ENCODE measurements around the gene ASTN2. TPM values are rescaled to one million over a fixed set of nuclear protein-coding genes. Genes with fewer than 3 reads are reported as not detected.

The ASTN2 gene
- total RNA-seq, 6 experiments from 2014 or later = 0.91 to 3.1 (median 2.5) TPM

GRCh38 chr9:117088786-117089185 is 326.1 kb downstream of the ASTN2 start:
- 39% methylated on average over 2 of the region's 6 CpGs for WGBS (ENCODE audit: insufficient coverage, low coverage, low lambda C conversion rate, missing lambda C conversion rate)
- Histone ChIP-seq H3K36me3 (no peaks in the 10 kb centered on the region), H3K9me3 (no peaks in the 10 kb centered on the region), H3K27ac (no peak overlapping the region), H3K27me3 (no peaks in the 10 kb centered on the region), H3K4me1 (no peaks in the 10 kb centered on the region), H3K4me3 (no peak overlapping the region)
- ATAC-seq = no peak
- DNase-seq = no peak
- TF ChIP-seq, protein P1, sequence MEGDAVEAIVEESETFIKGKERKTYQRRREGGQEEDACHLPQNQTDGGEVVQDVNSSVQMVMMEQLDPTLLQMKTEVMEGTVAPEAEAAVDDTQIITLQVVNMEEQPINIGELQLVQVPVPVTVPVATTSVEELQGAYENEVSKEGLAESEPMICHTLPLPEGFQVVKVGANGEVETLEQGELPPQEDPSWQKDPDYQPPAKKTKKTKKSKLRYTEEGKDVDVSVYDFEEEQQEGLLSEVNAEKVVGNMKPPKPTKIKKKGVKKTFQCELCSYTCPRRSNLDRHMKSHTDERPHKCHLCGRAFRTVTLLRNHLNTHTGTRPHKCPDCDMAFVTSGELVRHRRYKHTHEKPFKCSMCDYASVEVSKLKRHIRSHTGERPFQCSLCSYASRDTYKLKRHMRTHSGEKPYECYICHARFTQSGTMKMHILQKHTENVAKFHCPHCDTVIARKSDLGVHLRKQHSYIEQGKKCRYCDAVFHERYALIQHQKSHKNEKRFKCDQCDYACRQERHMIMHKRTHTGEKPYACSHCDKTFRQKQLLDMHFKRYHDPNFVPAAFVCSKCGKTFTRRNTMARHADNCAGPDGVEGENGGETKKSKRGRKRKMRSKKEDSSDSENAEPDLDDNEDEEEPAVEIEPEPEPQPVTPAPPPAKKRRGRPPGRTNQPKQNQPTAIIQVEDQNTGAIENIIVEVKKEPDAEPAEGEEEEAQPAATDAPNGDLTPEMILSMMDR (IDR thresholded peaks at IDR 0.05) = no peak
- TF ChIP-seq POLR2A (IDR thresholded peaks at IDR 0.05) = no peak
- intact Hi-C loops (cut with DNase I) = no loop called here

DNA sequence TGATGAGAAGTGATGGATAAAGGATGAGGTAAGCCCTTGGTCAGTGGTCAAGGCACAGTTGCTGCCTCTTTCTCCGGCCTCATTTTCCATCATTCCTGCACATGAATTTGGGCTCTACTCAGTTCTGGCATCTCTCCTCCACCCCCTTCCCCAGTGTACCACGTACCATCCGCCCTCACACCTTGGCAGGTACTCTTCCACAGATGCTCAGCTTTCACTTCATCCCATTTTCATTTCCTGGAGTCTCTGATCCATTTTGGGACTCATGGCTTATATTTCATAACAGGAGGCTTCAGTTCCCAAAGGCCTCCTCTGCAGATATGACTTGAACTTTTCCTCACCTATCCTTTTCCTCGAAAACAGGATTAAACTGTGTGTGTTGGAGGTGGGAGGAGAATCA is 326.7 kb downstream of the ASTN2 start:
- H3K4me3 ChIP-seq = no peak overlapping the region
- ATAC-seq = no peak
- no peak overlapping the region for H3K27ac ChIP-seq
- intact Hi-C loops (cut with DNase I) = no loop called here
- H3K4me1 ChIP-seq = no peaks in the 10 kb centered on the region
- no peaks in the 10 kb centered on the region for H3K9me3 ChIP-seq
- WGBS (ENCODE audit: insufficient coverage, low coverage, low lambda C conversion rate, missing lambda C conversion rate) = 39% methylated on average over 4 of the region's 4 CpGs
- no peaks in the 10 kb centered on the region for H3K27me3 ChIP-seq
- no peak for DNase-seq
- H3K36me3 ChIP-seq = no peaks in the 10 kb centered on the region
- TF ChIP-seq, protein P1 (IDR thresholded peaks at IDR 0.05) = no peak
- TF ChIP-seq POLR2A (IDR thresholded peaks at IDR 0.05) = no peak

GRCh38 chr9:117084221-117084620 is 330.6 kb downstream of the ASTN2 start:
- Histone ChIP-seq H3K4me1 (no peaks in the 10 kb centered on the region), H3K27ac (no peak overlapping the region), H3K27me3 (no peaks in the 10 kb centered on the region), H3K4me3 (no peak overlapping the region), H3K36me3 (no peaks in the 10 kb centered on the region), H3K9me3 (no peaks in the 10 kb centered on the region)
- DNase-seq (no peak), ATAC-seq (no peak)
- WGBS (ENCODE audit: insufficient coverage, low coverage, low lambda C conversion rate, missing lambda C conversion rate) = 61% methylated on average over 4 of the region's 4 CpGs
- intact Hi-C loops (cut with DNase I) = no loop called here
- TF ChIP-seq, protein P1 (IDR thresholded peaks at IDR 0.05) = no peak
- TF ChIP-seq POLR2A (IDR thresholded peaks at IDR 0.05) = no peak

DNA sequence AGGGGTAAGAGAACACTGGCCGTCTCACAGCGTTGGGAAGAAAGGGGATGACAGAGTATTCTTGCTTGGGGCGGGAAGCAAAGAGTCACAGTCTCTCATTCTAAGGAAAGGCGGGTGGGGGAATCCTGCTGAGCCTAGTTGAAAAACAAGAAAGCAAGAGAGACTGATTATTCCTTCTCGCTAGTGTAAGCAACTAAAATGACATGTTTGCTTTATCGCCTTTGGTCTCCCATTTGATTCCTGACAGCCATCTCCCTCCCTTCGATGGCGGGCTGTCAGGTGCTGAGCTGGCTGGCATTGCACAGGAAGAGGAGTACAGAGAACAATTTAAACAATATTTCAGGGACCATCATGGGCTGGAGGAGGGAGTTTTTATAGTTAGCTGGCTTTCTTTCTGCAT is 331.3 kb downstream of the ASTN2 start:
- Histone ChIP-seq H3K36me3 (no peaks in the 10 kb centered on the region), H3K4me1 (no peaks in the 10 kb centered on the region), H3K27me3 (no peaks in the 10 kb centered on the region), H3K9me3 (no peaks in the 10 kb centered on the region), H3K4me3 (no peak overlapping the region), H3K27ac (no peak overlapping the region)
- 45% methylated on average over 8 of the region's 8 CpGs for WGBS (ENCODE audit: insufficient coverage, low coverage, low lambda C conversion rate, missing lambda C conversion rate)
- DNase-seq (no peak), ATAC-seq (no peak)
- intact Hi-C loops (cut with DNase I) = no loop called here
- no peak for TF ChIP-seq POLR2A (IDR thresholded peaks at IDR 0.05)
- TF ChIP-seq, protein P1 (IDR thresholded peaks at IDR 0.05) = no peak

All from right lobe of liver (tissue), 6 donors.